ENCODE measurements around the gene FAM193B. TPM values are rescaled to one million over a fixed set of nuclear protein-coding genes. Genes with fewer than 3 reads are reported as not detected.
"Not testable (repeated sequence)": the region's sequence is repeated elsewhere in the genome, so short reads cannot be mapped to it uniquely, and the experiment has no call there.

The FAM193B gene
- total and polyA plus RNA-seq, 4 experiments from 2014 or later, result 1.9 to 252 (median 120) TPM

DNA sequence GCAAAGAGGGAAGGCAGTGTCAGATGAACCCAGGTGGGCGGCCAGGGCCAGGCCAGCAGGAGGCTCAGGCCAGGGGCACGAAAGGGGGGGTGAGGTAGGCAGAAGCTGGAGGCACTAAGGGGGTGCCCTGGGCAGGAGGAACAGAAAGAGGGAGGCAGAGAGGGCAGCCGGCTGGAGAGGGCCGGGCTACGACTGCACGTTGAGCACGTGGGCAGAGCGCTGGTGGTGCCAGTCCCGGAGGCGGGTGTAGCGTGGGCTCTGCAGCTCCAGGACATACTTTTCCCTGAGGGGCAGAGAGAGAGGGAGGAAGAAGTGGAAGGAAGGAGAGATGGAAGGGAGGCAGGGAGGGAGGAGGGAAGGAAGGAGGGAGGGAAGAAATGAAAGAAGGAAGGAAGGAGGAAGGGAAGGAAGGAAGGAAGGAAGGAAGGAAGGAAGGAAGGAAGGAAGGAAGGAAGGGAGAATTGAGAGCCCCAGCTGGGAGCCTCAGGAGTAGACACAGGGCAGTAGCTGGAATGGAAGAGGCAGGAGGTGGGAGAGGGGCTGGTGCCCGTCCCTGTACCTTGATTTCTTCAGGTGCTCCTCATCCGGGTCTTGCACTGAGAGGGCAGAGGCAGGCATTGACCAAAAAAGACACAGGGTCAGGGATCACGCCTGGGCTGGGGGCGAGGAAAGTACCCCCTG lies 63.9 kb downstream of the FAM193B start:
- POLR2A ChIA-PET (ENCODE audit: partially characterized antibody), result no interaction called here
- peaks cover 0 to 3% (median 0%) of the 10 kb centered on the region in 4 donors for H3K4me1 Mint-ChIP-seq

DNA sequence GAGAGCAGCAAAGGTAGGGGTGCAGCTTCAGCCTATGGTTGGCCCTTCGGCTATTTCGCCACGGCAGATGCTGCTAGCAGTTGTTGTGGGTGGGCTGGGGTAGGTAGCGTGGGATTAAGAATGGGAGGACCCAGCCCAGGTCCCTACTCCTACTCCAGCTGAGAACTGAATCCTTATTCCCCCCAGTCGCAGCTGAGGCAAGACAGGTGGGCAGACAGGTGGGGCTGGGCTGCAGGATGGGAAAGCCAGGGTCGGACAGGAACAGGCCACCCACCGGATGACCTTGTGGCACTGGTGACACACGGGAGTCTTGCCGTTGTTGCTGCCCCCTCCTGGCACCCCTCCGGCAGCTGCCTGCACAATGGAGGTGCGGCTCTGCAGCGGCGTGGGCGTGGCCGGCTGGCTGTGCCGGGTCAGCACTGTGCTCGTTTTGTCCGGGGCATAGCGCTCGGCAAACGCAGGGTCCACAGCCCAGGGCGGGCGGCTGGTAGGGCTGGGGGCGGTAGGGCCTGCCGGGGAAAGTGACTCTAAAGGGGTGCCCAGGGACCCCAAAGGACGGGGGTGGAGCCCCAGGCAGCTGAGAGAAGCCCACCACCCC lies 65.1 kb downstream of the FAM193B start:
- no peak for DNase-seq
- H3K4me1 ChIP-seq (ENCODE audit: insufficient read depth, low read length), result peaks cover 3% of the 10 kb centered on the region
- no peaks in the 10 kb centered on the region for H3K36me3 ChIP-seq (ENCODE audit: insufficient read depth, low read length)
- intact Hi-C loops (cut with micrococcal nuclease), result no loop called here
- H3K27me3 ChIP-seq (ENCODE audit: insufficient read depth, low read length), result no peaks in the 10 kb centered on the region
- no peak overlapping the region for H3K4me3 ChIP-seq (ENCODE audit: low read length in 2 of 2)
- H3K36me3 Mint-ChIP-seq, result peaks cover 0 to 5% of the 10 kb centered on the region in 2 donors
- H3K27ac Mint-ChIP-seq, result no peak overlapping the region
- peaks cover 0 to 5% (median 3%) of the 10 kb centered on the region in 4 donors for H3K4me1 Mint-ChIP-seq
- H3K4me3 Mint-ChIP-seq, result no peak overlapping the region
- ChIA-PET CTCF (ENCODE audit: partially characterized antibody) (interaction anchor here (0.9 kb wide), 2 partner anchors 87 to 98 kb away, joined by 3 read pairs; no protein-coding TSS in a partner anchor), POLR2A (ENCODE audit: partially characterized antibody) (no interaction called here)
- H3K27me3 Mint-ChIP-seq, result no peaks in the 10 kb centered on the region
- H3K27ac ChIP-seq (ENCODE audit: low read depth, low read length), result no peak overlapping the region
- H3K9me3 Mint-ChIP-seq, result peaks cover 0 to 2% (median 0%) of the 10 kb centered on the region in 8 donors
- H3K9me3 ChIP-seq (ENCODE audit: control insufficient read depth in 1 of 2, low read length in 2 of 2), result no peaks in the 10 kb centered on the region

More for the DNA sequence above, 63.9 kb downstream of the FAM193B start:
- Histone ChIP-seq H3K9me3 (ENCODE audit: control insufficient read depth in 1 of 2, low read length in 2 of 2) (no peaks in the 10 kb centered on the region), H3K4me1 (ENCODE audit: insufficient read depth, low read length) (peaks cover 6% of the 10 kb centered on the region), H3K27ac (ENCODE audit: low read depth, low read length) (no peak overlapping the region), H3K4me3 (ENCODE audit: low read length in 2 of 2) (no peak overlapping the region), H3K27me3 (ENCODE audit: insufficient read depth, low read length) (no peaks in the 10 kb centered on the region), H3K36me3 (ENCODE audit: insufficient read depth, low read length) (no peaks in the 10 kb centered on the region)
- Mint-ChIP-seq H3K36me3 (peaks cover 0 to 5% of the 10 kb centered on the region in 2 donors), H3K4me3 (no peak overlapping the region), H3K27me3 (no peaks in the 10 kb centered on the region), H3K27ac (peak overlapping the region in 1 of 7 donors; percentile 29), H3K9me3 (peaks cover 0 to 2% (median 0%) of the 10 kb centered on the region in 8 donors)
- no peak for DNase-seq
- intact Hi-C loops (cut with micrococcal nuclease), result no loop called here
- CTCF ChIA-PET (ENCODE audit: partially characterized antibody), result no interaction called here

DNA sequence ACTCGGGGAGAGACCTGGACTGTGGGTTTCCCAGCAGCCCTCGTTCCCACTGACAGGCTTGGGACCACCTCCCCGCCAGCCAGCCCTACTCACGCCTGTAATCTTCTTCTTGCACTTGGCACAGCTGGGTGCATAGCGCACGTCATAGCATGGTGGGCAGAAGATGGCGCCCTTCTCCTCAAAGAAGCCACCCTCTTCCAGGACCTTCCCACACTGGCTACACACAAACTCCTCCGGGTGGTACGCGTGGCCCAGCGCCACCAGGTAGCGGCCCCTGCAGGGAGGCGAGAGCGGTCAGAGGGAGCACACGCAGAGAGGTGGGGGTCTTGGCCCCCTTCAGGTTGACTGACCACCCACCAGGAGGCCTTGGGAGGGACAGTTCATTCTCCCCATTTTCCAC lies 66.4 kb downstream of the FAM193B start:
- no peak for DNase-seq
- H3K4me3 Mint-ChIP-seq, result no peak overlapping the region

DNA sequence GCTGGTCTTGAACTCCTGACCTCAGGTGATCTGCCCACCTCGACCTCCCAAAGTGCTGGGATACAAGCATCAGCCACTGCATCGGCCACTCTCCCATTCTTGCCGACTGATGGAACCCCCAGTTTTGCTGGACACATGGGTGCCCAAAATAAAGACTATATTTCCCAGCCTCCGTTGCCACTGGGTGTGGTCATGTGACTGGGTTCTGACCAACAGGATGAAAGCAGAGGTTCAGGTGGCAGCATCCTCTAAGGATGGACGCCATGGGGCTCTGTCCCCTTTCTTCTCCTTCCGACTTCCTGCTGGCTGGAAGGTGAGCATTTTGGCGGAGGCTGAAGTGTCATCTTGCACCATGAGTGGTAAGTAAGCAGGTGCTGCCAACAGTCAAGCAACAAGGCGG lies 67.2 kb downstream of the FAM193B start:
- H3K36me3 Mint-ChIP-seq, result peaks cover 0 to 5% of the 10 kb centered on the region in 2 donors
- intact Hi-C loops (cut with micrococcal nuclease), result no loop called here
- no peaks in the 10 kb centered on the region for H3K36me3 ChIP-seq (ENCODE audit: insufficient read depth, low read length)
- H3K27me3 ChIP-seq (ENCODE audit: insufficient read depth, low read length), result no peaks in the 10 kb centered on the region
- H3K27ac Mint-ChIP-seq, result no peak overlapping the region
- no peak overlapping the region for H3K4me3 ChIP-seq (ENCODE audit: low read length in 2 of 2)
- ChIA-PET POLR2A (ENCODE audit: partially characterized antibody) (no interaction called here), CTCF (ENCODE audit: partially characterized antibody) (no interaction called here)
- H3K4me1 Mint-ChIP-seq, result peaks cover 0 to 5% (median 2%) of the 10 kb centered on the region in 4 donors
- H3K9me3 ChIP-seq (ENCODE audit: control insufficient read depth in 1 of 2, low read length in 2 of 2), result no peaks in the 10 kb centered on the region
- no peaks in the 10 kb centered on the region for H3K27me3 Mint-ChIP-seq
- H3K27ac ChIP-seq (ENCODE audit: low read depth, low read length), result no peak overlapping the region
- H3K4me3 Mint-ChIP-seq, result no peak overlapping the region
- peaks cover 0 to 2% (median 0%) of the 10 kb centered on the region in 8 donors for H3K9me3 Mint-ChIP-seq
- DNase-seq, result no peak
- no peaks in the 10 kb centered on the region for H3K4me1 ChIP-seq (ENCODE audit: insufficient read depth, low read length)

More for the DNA sequence above, 66.4 kb downstream of the FAM193B start:
- Mint-ChIP-seq H3K27me3 (no peaks in the 10 kb centered on the region), H3K27ac (no peak overlapping the region), H3K9me3 (peaks cover 0 to 2% (median 0%) of the 10 kb centered on the region in 8 donors), H3K36me3 (peaks cover 0 to 5% of the 10 kb centered on the region in 2 donors), H3K4me1 (peaks cover 0 to 5% (median 3%) of the 10 kb centered on the region in 4 donors)
- intact Hi-C loops (cut with micrococcal nuclease), result no loop called here
- Histone ChIP-seq H3K27ac (ENCODE audit: low read depth, low read length) (no peak overlapping the region), H3K4me1 (ENCODE audit: insufficient read depth, low read length) (no peaks in the 10 kb centered on the region), H3K9me3 (ENCODE audit: control insufficient read depth in 1 of 2, low read length in 2 of 2) (no peaks in the 10 kb centered on the region), H3K27me3 (ENCODE audit: insufficient read depth, low read length) (no peaks in the 10 kb centered on the region), H3K4me3 (ENCODE audit: low read length in 2 of 2) (no peak overlapping the region), H3K36me3 (ENCODE audit: insufficient read depth, low read length) (no peaks in the 10 kb centered on the region)
- POLR2A ChIA-PET (ENCODE audit: partially characterized antibody), result no interaction called here
- CTCF ChIA-PET (ENCODE audit: partially characterized antibody), result interaction anchor here (0.9 kb wide), 1 partner anchor 85 kb away, joined by 3 read pairs; no protein-coding TSS in a partner anchor

DNA sequence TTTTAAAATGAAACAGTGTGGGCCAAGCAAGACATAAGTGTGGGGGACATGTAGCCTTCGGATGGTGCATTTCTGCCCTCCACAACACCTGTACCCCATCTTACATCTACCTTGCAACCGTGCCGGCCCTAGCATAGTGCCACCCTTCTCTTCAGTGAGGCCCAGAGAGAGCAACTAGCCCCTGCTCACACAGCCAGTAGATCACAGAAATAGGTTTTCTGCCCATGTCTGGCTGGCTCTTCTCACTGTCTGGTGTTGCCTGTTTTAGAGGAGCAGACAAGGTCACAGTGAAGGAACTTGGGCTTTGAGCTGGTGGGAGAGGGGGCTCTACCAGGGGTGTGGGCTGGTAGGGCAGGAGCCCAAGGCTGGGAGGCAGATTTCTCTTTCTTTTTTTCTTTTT lies 68.1 kb downstream of the FAM193B start:
- ChIA-PET POLR2A (ENCODE audit: partially characterized antibody) (no interaction called here), CTCF (ENCODE audit: partially characterized antibody) (no interaction called here)
- Histone ChIP-seq H3K4me1 (ENCODE audit: insufficient read depth, low read length) (no peaks in the 10 kb centered on the region), H3K4me3 (ENCODE audit: low read length in 2 of 2) (no peak overlapping the region), H3K9me3 (ENCODE audit: control insufficient read depth in 1 of 2, low read length in 2 of 2) (no peaks in the 10 kb centered on the region), H3K27me3 (ENCODE audit: insufficient read depth, low read length) (no peaks in the 10 kb centered on the region), H3K27ac (ENCODE audit: low read depth, low read length) (no peak overlapping the region), H3K36me3 (ENCODE audit: insufficient read depth, low read length) (no peaks in the 10 kb centered on the region)
- H3K27me3 Mint-ChIP-seq, result no peaks in the 10 kb centered on the region
- no peak overlapping the region for H3K4me3 Mint-ChIP-seq
- DNase-seq, result no peak
- peaks cover 0 to 5% of the 10 kb centered on the region in 2 donors for H3K36me3 Mint-ChIP-seq
- H3K9me3 Mint-ChIP-seq, result peaks cover 0 to 2% (median 0%) of the 10 kb centered on the region in 8 donors
- H3K27ac Mint-ChIP-seq, result no peak overlapping the region
- H3K4me1 Mint-ChIP-seq, result peaks cover 0 to 5% (median 2%) of the 10 kb centered on the region in 4 donors
- intact Hi-C loops (cut with micrococcal nuclease), result no loop called here

DNA sequence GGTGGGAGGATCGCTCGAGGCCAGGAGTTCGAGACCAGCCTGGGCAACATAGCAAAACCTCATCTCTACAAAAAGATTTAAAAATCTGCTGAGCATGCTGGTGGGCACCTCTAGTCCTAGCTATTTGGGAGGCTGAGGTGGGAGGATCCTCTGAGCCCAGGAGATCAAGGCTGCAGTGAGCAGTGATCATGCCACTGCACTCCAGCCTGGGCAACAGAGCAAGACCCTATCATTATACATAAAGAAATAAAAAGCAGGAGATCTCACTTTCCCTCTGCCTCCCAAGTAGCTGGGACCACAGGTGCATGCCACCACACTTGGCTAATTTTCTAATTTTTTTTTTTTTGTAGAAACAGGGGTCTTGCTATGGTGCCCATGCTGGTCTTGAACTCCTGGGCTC lies 68.6 kb downstream of the FAM193B start:
- intact Hi-C loops (cut with micrococcal nuclease), result not testable (repeated sequence)

DNA sequence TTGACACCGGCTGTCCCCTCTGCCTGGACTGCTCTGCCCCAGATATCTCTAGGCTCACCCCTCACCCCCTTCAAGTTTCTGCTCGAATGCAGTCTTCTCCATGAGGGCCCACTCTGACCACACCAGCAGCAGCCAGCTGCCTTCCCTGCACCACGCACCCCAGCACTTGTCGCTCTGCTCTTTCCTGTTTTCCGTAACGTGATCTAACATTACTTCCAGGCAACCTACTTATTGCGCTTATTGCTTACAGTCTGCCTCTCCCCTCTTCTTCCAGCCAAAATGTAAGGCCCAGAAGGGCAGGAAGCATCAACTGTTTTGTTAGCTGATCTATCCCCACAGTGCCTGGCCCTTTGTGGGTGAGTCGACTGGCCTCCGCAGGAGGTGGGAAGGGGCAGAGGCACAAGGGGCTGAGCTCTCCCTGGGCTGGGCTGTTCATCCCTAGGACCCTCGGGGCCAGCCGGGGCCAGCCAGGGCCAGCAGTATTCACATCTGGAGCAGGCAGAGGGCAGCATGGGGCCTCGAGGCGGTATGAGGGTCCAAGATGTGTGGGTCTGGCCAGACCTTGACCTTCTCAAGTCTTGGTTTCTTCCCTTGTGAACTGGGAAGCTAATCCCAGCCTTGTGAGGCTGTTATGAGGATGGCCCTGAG lies 69.3 kb downstream of the FAM193B start:
- no peaks in the 10 kb centered on the region for H3K27me3 Mint-ChIP-seq
- H3K9me3 Mint-ChIP-seq, result peaks cover 0 to 2% (median 0%) of the 10 kb centered on the region in 8 donors
- DNase-seq, result no peak
- no peak overlapping the region for H3K4me3 Mint-ChIP-seq
- H3K27ac Mint-ChIP-seq, result peak overlapping the region in 1 of 7 donors; percentile 81
- H3K36me3 ChIP-seq (ENCODE audit: insufficient read depth, low read length), result no peaks in the 10 kb centered on the region
- peaks cover 0 to 3% of the 10 kb centered on the region in 2 donors for H3K36me3 Mint-ChIP-seq
- POLR2A ChIA-PET (ENCODE audit: partially characterized antibody), result no interaction called here
- H3K4me3 ChIP-seq (ENCODE audit: low read length in 2 of 2), result no peak overlapping the region
- H3K4me1 Mint-ChIP-seq, result peaks cover 0 to 5% (median 2%) of the 10 kb centered on the region in 4 donors
- H3K9me3 ChIP-seq (ENCODE audit: control insufficient read depth in 1 of 2, low read length in 2 of 2), result no peaks in the 10 kb centered on the region
- H3K27me3 ChIP-seq (ENCODE audit: insufficient read depth, low read length), result no peaks in the 10 kb centered on the region
- no peaks in the 10 kb centered on the region for H3K4me1 ChIP-seq (ENCODE audit: insufficient read depth, low read length)
- CTCF ChIA-PET (ENCODE audit: partially characterized antibody), result interaction anchor here (0.9 kb wide), 1 partner anchor 94 kb away, joined by 3 read pairs; no protein-coding TSS in a partner anchor
- intact Hi-C loops (cut with micrococcal nuclease), result no loop called here
- H3K27ac ChIP-seq (ENCODE audit: low read depth, low read length), result no peak overlapping the region

More for the DNA sequence above, 68.6 kb downstream of the FAM193B start:
- H3K27ac Mint-ChIP-seq; H3K36me3 Mint-ChIP-seq; H3K4me3 ChIP-seq (ENCODE audit: low read length in 2 of 2); H3K4me3 Mint-ChIP-seq; H3K27me3 Mint-ChIP-seq; H3K9me3 Mint-ChIP-seq; H3K36me3 ChIP-seq (ENCODE audit: insufficient read depth, low read length); H3K9me3 ChIP-seq (ENCODE audit: control insufficient read depth in 1 of 2, low read length in 2 of 2); H3K4me1 ChIP-seq (ENCODE audit: insufficient read depth, low read length); H3K27ac ChIP-seq (ENCODE audit: low read depth, low read length); DNase-seq; H3K27me3 ChIP-seq (ENCODE audit: insufficient read depth, low read length); H3K4me1 Mint-ChIP-seq; POLR2A ChIA-PET (ENCODE audit: partially characterized antibody): not testable (repeated sequence)
- CTCF ChIA-PET (ENCODE audit: partially characterized antibody), result interaction anchor here (0.9 kb wide), 1 partner anchor 95 kb away, joined by 3 read pairs; no protein-coding TSS in a partner anchor

Measured in CD4-positive, alpha-beta memory T cell (primary cell).